Measurements from ENCODE around the gene C1orf167. TPM values are rescaled to one million over a fixed set of nuclear protein-coding genes. Genes with fewer than 3 reads are reported as not detected.

The C1orf167 gene
- polyA plus RNA-seq, 1 of the 3 experiments (the other 2 are of a cell fraction) = 0.10 TPM

GRCh38 chr1:11765661-11766428, 3.9 kb downstream of the C1orf167 start (continued):
- TF ChIP-seq EZH2phosphoT487 (IDR thresholded peaks at IDR 0.05; ENCODE audit: borderline replicate concordance, low read depth) (no peak), NFIC (IDR thresholded peaks at IDR 0.05; ENCODE audit: borderline replicate concordance) (no peak), EP300 (IDR thresholded peaks at IDR 0.05; ENCODE audit: borderline replicate concordance in 1 of 2, low read depth in 1 of 2, low read length in 1 of 2) (no peak), RAD21 (IDR thresholded peaks at IDR 0.05; ENCODE audit: low read length) (no peak)
- TF ChIP-seq, protein P1, sequence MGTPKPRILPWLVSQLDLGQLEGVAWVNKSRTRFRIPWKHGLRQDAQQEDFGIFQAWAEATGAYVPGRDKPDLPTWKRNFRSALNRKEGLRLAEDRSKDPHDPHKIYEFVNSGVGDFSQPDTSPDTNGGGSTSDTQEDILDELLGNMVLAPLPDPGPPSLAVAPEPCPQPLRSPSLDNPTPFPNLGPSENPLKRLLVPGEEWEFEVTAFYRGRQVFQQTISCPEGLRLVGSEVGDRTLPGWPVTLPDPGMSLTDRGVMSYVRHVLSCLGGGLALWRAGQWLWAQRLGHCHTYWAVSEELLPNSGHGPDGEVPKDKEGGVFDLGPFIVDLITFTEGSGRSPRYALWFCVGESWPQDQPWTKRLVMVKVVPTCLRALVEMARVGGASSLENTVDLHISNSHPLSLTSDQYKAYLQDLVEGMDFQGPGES (IDR thresholded peaks at IDR 0.05; ENCODE audit: low read depth, low read length) = no peak

DNA sequence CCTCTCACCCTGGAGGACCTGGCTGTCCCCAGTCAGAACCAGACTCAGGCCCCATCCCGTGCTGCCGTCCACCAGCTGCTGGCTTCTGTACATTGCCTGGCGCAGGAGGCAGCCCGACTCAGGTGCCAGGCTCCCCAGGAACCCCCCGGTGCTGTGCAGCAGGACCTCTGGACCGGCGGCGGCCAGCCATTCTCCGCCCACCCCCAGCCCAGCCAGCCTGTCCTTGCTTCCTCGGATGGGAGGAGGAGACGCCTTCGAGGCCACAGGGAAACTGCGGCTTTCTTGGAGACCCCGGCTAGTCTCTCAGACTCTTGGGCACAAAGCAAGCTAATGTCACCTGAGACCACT, 4.4 kb downstream of the C1orf167 start:
- Histone ChIP-seq H3K4me3 (ENCODE audit: low read depth in 2 of 2, low read length in 1 of 2) (no peak overlapping the region), H3K9me3 (no peaks in the 10 kb centered on the region), H3K4me1 (ENCODE audit: control insufficient read depth in 1 of 2, insufficient read depth in 2 of 2, low read depth in 1 of 2, low read length in 1 of 2) (peaks cover 0 to 15% of the 10 kb centered on the region in 2 experiments; a peak in 1 of 4 replicates), H4K20me1 (ENCODE audit: insufficient read depth) (no peaks in the 10 kb centered on the region), H3K27me3 (ENCODE audit: insufficient read depth) (no peaks in the 10 kb centered on the region), H3K4me2 (no peak overlapping the region), H3F3A (replicated peaks; ENCODE audit: insufficient read depth) (no peaks in the 10 kb centered on the region), H3K79me2 (ENCODE audit: insufficient read depth) (no peaks in the 10 kb centered on the region), H2AFZ (ENCODE audit: low read depth) (no peak overlapping the region), H3K27ac (ENCODE audit: low read depth in 2 of 2, low read length in 1 of 2) (no peak overlapping the region), H3K9me2 (no peaks in the 10 kb centered on the region), H3K36me3 (replicated peaks in 1 of 2; ENCODE audit: control insufficient read depth in 1 of 2, insufficient read depth in 2 of 2, low read length in 1 of 2) (no peaks in the 10 kb centered on the region), H3K9ac (no peak overlapping the region)
- ChIA-PET CTCF (interaction anchor here (1.0 to 2.7 kb wide), 8 partner anchors 9 to 116 kb away, joined by 3 to 8 read pairs (median 3); partner anchors contain the start of gene FBXO6), POLR2A (no interaction called here)
- TF ChIP-seq RXRA (IDR thresholded peaks at IDR 0.05; ENCODE audit: borderline replicate concordance, low read depth) (no peak), RCOR1 (IDR thresholded peaks at IDR 0.05; ENCODE audit: low read length) (no peak), CHD2 (IDR thresholded peaks at IDR 0.05; ENCODE audit: low read length, partially characterized antibody) (no peak), ELF1 (IDR thresholded peaks at IDR 0.05) (no peak), TEAD4 (IDR thresholded peaks at IDR 0.05; ENCODE audit: borderline replicate concordance, insufficient read depth) (no peak), GABPA (IDR thresholded peaks at IDR 0.05; ENCODE audit: low read depth) (no peak), RAD21 (IDR thresholded peaks at IDR 0.05; ENCODE audit: low read length) (no peak), SMC3 (IDR thresholded peaks at IDR 0.05; ENCODE audit: low read depth, low read length) (no peak), NFIC (IDR thresholded peaks at IDR 0.05; ENCODE audit: borderline replicate concordance) (no peak), JUND (IDR thresholded peaks at IDR 0.05) (no peak), MEF2A (IDR thresholded peaks at IDR 0.05; ENCODE audit: borderline replicate concordance, low read depth) (no peak), GATA2 (CRISPR knock-in tag; IDR thresholded peaks at IDR 0.05) (no peak), EZH2phosphoT487 (IDR thresholded peaks at IDR 0.05; ENCODE audit: borderline replicate concordance, low read depth) (no peak), MAX (IDR thresholded peaks at IDR 0.05; ENCODE audit: low read depth) (no peak), MXI1 (IDR thresholded peaks at IDR 0.05; ENCODE audit: low read depth, low read length) (no peak)
- TF ChIP-seq, protein P2, sequence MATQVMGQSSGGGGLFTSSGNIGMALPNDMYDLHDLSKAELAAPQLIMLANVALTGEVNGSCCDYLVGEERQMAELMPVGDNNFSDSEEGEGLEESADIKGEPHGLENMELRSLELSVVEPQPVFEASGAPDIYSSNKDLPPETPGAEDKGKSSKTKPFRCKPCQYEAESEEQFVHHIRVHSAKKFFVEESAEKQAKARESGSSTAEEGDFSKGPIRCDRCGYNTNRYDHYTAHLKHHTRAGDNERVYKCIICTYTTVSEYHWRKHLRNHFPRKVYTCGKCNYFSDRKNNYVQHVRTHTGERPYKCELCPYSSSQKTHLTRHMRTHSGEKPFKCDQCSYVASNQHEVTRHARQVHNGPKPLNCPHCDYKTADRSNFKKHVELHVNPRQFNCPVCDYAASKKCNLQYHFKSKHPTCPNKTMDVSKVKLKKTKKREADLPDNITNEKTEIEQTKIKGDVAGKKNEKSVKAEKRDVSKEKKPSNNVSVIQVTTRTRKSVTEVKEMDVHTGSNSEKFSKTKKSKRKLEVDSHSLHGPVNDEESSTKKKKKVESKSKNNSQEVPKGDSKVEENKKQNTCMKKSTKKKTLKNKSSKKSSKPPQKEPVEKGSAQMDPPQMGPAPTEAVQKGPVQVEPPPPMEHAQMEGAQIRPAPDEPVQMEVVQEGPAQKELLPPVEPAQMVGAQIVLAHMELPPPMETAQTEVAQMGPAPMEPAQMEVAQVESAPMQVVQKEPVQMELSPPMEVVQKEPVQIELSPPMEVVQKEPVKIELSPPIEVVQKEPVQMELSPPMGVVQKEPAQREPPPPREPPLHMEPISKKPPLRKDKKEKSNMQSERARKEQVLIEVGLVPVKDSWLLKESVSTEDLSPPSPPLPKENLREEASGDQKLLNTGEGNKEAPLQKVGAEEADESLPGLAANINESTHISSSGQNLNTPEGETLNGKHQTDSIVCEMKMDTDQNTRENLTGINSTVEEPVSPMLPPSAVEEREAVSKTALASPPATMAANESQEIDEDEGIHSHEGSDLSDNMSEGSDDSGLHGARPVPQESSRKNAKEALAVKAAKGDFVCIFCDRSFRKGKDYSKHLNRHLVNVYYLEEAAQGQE (IDR thresholded peaks at IDR 0.05; ENCODE audit: low read depth, low read length) = no peak
- TF ChIP-seq, protein P3, sequence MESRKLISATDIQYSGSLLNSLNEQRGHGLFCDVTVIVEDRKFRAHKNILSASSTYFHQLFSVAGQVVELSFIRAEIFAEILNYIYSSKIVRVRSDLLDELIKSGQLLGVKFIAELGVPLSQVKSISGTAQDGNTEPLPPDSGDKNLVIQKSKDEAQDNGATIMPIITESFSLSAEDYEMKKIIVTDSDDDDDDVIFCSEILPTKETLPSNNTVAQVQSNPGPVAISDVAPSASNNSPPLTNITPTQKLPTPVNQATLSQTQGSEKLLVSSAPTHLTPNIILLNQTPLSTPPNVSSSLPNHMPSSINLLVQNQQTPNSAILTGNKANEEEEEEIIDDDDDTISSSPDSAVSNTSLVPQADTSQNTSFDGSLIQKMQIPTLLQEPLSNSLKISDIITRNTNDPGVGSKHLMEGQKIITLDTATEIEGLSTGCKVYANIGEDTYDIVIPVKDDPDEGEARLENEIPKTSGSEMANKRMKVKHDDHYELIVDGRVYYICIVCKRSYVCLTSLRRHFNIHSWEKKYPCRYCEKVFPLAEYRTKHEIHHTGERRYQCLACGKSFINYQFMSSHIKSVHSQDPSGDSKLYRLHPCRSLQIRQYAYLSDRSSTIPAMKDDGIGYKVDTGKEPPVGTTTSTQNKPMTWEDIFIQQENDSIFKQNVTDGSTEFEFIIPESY (IDR thresholded peaks at IDR 0.05; ENCODE audit: borderline replicate concordance, low read depth) = no peak
- no peak for DNase-seq
- WGBS (ENCODE audit: low lambda C conversion rate) = no CpG with 5 or more reads among the region's 14 CpGs

Data from SK-N-SH (cell line).